SHP77 treated with DMSO at 0.1 percent for 48 hours (cell line): ENCODE measurements around the gene CDH23.

Experiments
- DNase-seq: peaks from one replicate; lab custom pipeline; 2025; lab: John Stamatoyannopoulos, UW

The CDH23 gene

GRCh38 chr10:71538608-71539260 is 142.0 kb downstream of the CDH23 start:
- no peak for DNase-seq

GRCh38 chr10:71539442-71540118 is 142.9 kb downstream of the CDH23 start:
- DNase-seq, result no peak

GRCh38 chr10:71542478-71542877 is 145.8 kb downstream of the CDH23 start:
- no peak for DNase-seq

- DNase-seq, result no peak
Measured at GRCh38 chr10:71543608-71544170, 147.0 kb downstream of the CDH23 start.

- DNase-seq, result no peak
Measured at GRCh38 chr10:71545001-71545400, 148.3 kb downstream of the CDH23 start.

GRCh38 chr10:71546220-71546619 is 149.5 kb downstream of the CDH23 start:
- DNase-seq, result no peak

GRCh38 chr10:71547312-71547711 is 150.6 kb downstream of the CDH23 start:
- DNase-seq, result no peak

- no peak for DNase-seq
Measured at GRCh38 chr10:71547876-71548846, 151.4 kb downstream of the CDH23 start.

- DNase-seq, result no peak
Measured at GRCh38 chr10:71549766-71550533, 153.2 kb downstream of the CDH23 start.

- no peak for DNase-seq
Measured at GRCh38 chr10:71550628-71551027, 153.9 kb downstream of the CDH23 start.

- DNase-seq, result no peak
Measured at GRCh38 chr10:71551970-71552369, 155.2 kb downstream of the CDH23 start.

- DNase-seq, result no peak
Measured at GRCh38 chr10:71553432-71553831, 156.7 kb downstream of the CDH23 start.

- no peak for DNase-seq
Measured at GRCh38 chr10:71554671-71555070, 158.0 kb downstream of the CDH23 start.

- DNase-seq, result no peak
Measured at GRCh38 chr10:71555087-71555723, 158.5 kb downstream of the CDH23 start.

GRCh38 chr10:71555724-71556119 is 159.0 kb downstream of the CDH23 start:
- DNase-seq, result no peak

- no peak for DNase-seq
Measured at GRCh38 chr10:71558991-71559390, 162.3 kb downstream of the CDH23 start.

- no peak for DNase-seq
Measured at GRCh38 chr10:71561003-71561574, 164.4 kb downstream of the CDH23 start.

GRCh38 chr10:71562181-71562580 is 165.5 kb downstream of the CDH23 start:
- no peak for DNase-seq

GRCh38 chr10:71562904-71563303 is 166.2 kb downstream of the CDH23 start:
- no peak for DNase-seq

GRCh38 chr10:71564194-71564820 is 167.6 kb downstream of the CDH23 start:
- no peak for DNase-seq
